Measurements from ENCODE around the gene KLHL29. TPM values are rescaled to one million over a fixed set of nuclear protein-coding genes. Genes with fewer than 3 reads are reported as not detected.

The KLHL29 gene
- total and polyA plus RNA-seq, 4 donors, result 0.29 to 2.3 (median 0.68) TPM

- Histone ChIP-seq H3K27ac (ENCODE audit: low read depth in 1 of 2, low read length in 2 of 2) (no peak overlapping the region), H3K9me3 (ENCODE audit: control insufficient read depth in 4 of 4, low read length in 3 of 4) (no peaks in the 10 kb centered on the region), H3K36me3 (ENCODE audit: control insufficient read depth in 4 of 4, insufficient read depth in 3 of 4, low read depth in 1 of 4, low read length in 3 of 4) (no peaks in the 10 kb centered on the region), H3K4me3 (ENCODE audit: low read depth in 1 of 3, low read length in 3 of 3) (no peak overlapping the region), H3K27me3 (ENCODE audit: control insufficient read depth in 4 of 4, insufficient read depth in 4 of 4, low read length in 3 of 4) (peaks cover 0 to 2% (median 0%) of the 10 kb centered on the region in 4 donors), H3K4me1 (ENCODE audit: control insufficient read depth in 4 of 4, insufficient read depth in 4 of 4, low read length in 3 of 4) (peaks cover 0 to 4% (median 2%) of the 10 kb centered on the region in 4 donors), H3K9ac (ENCODE audit: low read depth in 1 of 2, low read length in 2 of 2) (no peak overlapping the region)
- no peak for DNase-seq (ENCODE audit: low spot score)
- TF ChIP-seq FOXA1 (IDR thresholded peaks at IDR 0.05), result no peak
- 88% methylated on average over 2 of the region's 2 CpGs for WGBS
Observed at GRCh38 chr2:23378496-23378895, 6.5 kb upstream of the KLHL29 start.

GRCh38 chr2:23379220-23379695 is 5.7 kb upstream of the KLHL29 start:
- peaks cover 0 to 4% (median 2%) of the 10 kb centered on the region in 4 donors for H3K4me1 ChIP-seq (ENCODE audit: control insufficient read depth in 4 of 4, insufficient read depth in 4 of 4, low read length in 3 of 4)
- H3K27me3 ChIP-seq (ENCODE audit: control insufficient read depth in 4 of 4, insufficient read depth in 4 of 4, low read length in 3 of 4), result peaks cover 0 to 2% (median 0%) of the 10 kb centered on the region in 4 donors
- TF ChIP-seq MAX (IDR thresholded peaks at IDR 0.05), result no peak
- no peak for TF ChIP-seq FOXA2 (IDR thresholded peaks at IDR 0.05)
- no peak for TF ChIP-seq GABPA (IDR thresholded peaks at IDR 0.05 in 1 of 2, conservative IDR thresholded peaks at IDR 0.05 in 1 of 2)
- TF ChIP-seq HNF4G (IDR thresholded peaks at IDR 0.05), result no peak
- no peak for TF ChIP-seq YY1 (IDR thresholded peaks at IDR 0.05)
- TF ChIP-seq EGR1 (IDR thresholded peaks at IDR 0.05; ENCODE audit: low read depth in 2 of 2), result no peak
- TF ChIP-seq FOXA1 (IDR thresholded peaks at IDR 0.05), result no peak
- TF ChIP-seq ZBTB33 (IDR thresholded peaks at IDR 0.05), result no peak
- TF ChIP-seq SP1 (IDR thresholded peaks at IDR 0.05), result no peak
- no peak for TF ChIP-seq TAF1 (conservative IDR thresholded peaks at IDR 0.05)
- TF ChIP-seq HNF4A (conservative IDR thresholded peaks at IDR 0.05), result no peak
- TF ChIP-seq CTCF (IDR thresholded peaks at IDR 0.05; ENCODE audit: low read depth, low read length, missing input control), result no peak
- TF ChIP-seq REST (IDR thresholded peaks at IDR 0.05), result no peak
- TF ChIP-seq RXRA (IDR thresholded peaks at IDR 0.05), result no peak
- no peak for TF ChIP-seq JUND (IDR thresholded peaks at IDR 0.05)
- no peak overlapping the region for H3K4me3 ChIP-seq (ENCODE audit: low read depth in 1 of 3, low read length in 3 of 3)
- 78% methylated on average over 7 of the region's 7 CpGs for WGBS
- DNase-seq (ENCODE audit: low spot score), result no peak
- no peaks in the 10 kb centered on the region for H3K9me3 ChIP-seq (ENCODE audit: control insufficient read depth in 4 of 4, low read length in 3 of 4)
- no peak overlapping the region for H3K9ac ChIP-seq (ENCODE audit: low read depth in 1 of 2, low read length in 2 of 2)
- H3K36me3 ChIP-seq (ENCODE audit: control insufficient read depth in 4 of 4, insufficient read depth in 3 of 4, low read depth in 1 of 4, low read length in 3 of 4), result no peaks in the 10 kb centered on the region
- no peak overlapping the region for H3K27ac ChIP-seq (ENCODE audit: low read depth in 1 of 2, low read length in 2 of 2)

Measured in liver (tissue), 9 donors.